HepG2 (cell line): ENCODE measurements around the gene ASXL1. TPM values are rescaled to one million over a fixed set of nuclear protein-coding genes. Genes with fewer than 3 reads are reported as not detected.

Experiments
- CBX1 ChIP-seq: IDR thresholded peaks from one replicate; pipeline ENCODE4 v1.6.1; 2016; ENCODE audit warnings: antibody characterized with exemption, low read depth
- CERS6 ChIP-seq: sonication (generic); formaldehyde crosslinking; IDR thresholded peaks from 2 replicates; pipeline ENCODE4 v1.5.0; 2020; ENCODE audit warnings: missing genetic modification reagents
- DNMT1 ChIP-seq: sonication (generic); formaldehyde crosslinking; IDR thresholded peaks from 2 replicates; pipeline ENCODE4 v1.5.1; 2020; ENCODE audit warnings: mild to moderate bottlenecking, missing genetic modification reagents
- EEA1 ChIP-seq: sonication (generic); formaldehyde crosslinking; IDR thresholded peaks from 2 replicates; pipeline ENCODE4 v1.5.1; 2020; ENCODE audit warnings: mild to moderate bottlenecking, missing genetic modification reagents, borderline replicate concordance
- GATAD2A ChIP-seq: IDR thresholded peaks from 2 replicates; pipeline ENCODE4 v1.6.1; 2016
- GTF3A ChIP-seq: sonication (generic); formaldehyde crosslinking; conservative IDR thresholded peaks from 2 replicates; pipeline ENCODE4 v1.4.0; 2020; ENCODE audit warnings: mild to moderate bottlenecking, missing genetic modification reagents
- HCFC1 ChIP-seq: fragments of 150-350 bp; IDR thresholded peaks from 2 replicates; pipeline ENCODE4 v1.6.1; 2014; ENCODE audit warnings: low read depth, low read length
- HNRNPH1 ChIP-seq: fragments of 200-400 bp; formaldehyde crosslinking; optimal IDR thresholded peaks from 2 replicates; pipeline ENCODE3; 2017; ENCODE audit warnings: mild to moderate bottlenecking, low read depth, low read length
- KLF16 ChIP-seq, 2 experiments: sonication (generic) in 1 of 2; formaldehyde crosslinking in 1 of 2; IDR thresholded peaks; 2 replicates each; pipeline versions ENCODE4 v1.6.1 to v1.8.0; 2016 to 2023; ENCODE audit warnings: missing genetic modification reagents in 2 of 2, missing compliant biosample characterization in 1 of 2
- MTA3 ChIP-seq: sonication (generic); formaldehyde crosslinking; IDR thresholded peaks from 2 replicates; pipeline ENCODE4 v1.4.0; 2020; ENCODE audit warnings: missing genetic modification reagents
- MTF2 ChIP-seq: sonication (generic); formaldehyde crosslinking; IDR thresholded peaks from 2 replicates; pipeline ENCODE4 v1.5.0; 2020; ENCODE audit warnings: missing genetic modification reagents, borderline replicate concordance
- MYPOP ChIP-seq: sonication (generic); formaldehyde crosslinking; IDR thresholded peaks from 2 replicates; pipeline ENCODE4 v1.8.1; 2023; ENCODE audit warnings: mild to moderate bottlenecking, moderate library complexity, missing genetic modification reagents
- NCOA2 ChIP-seq: sonication (generic); formaldehyde crosslinking; IDR thresholded peaks from 2 replicates; pipeline ENCODE4 v1.8.0; 2022; ENCODE audit warnings: inconsistent platforms
- NFE2L2 ChIP-seq: fragments of 150-350 bp; IDR thresholded peaks from 2 replicates; pipeline ENCODE4 v1.6.1; 2014; ENCODE audit warnings: low read length
- NFKBIZ ChIP-seq: IDR thresholded peaks from 2 replicates; pipeline ENCODE4 v1.6.1; 2018; ENCODE audit warnings: missing genetic modification reagents, missing compliant biosample characterization
- SMARCE1 ChIP-seq: fragments of 450-650 bp; IDR thresholded peaks from 2 replicates; pipeline ENCODE4 v1.6.1; 2017; ENCODE audit warnings: borderline replicate concordance
- SP4 ChIP-seq: sonication (generic); formaldehyde crosslinking; IDR thresholded peaks from 2 replicates; pipeline ENCODE4 v1.8.1; 2023; ENCODE audit warnings: mild to moderate bottlenecking, missing genetic modification reagents
- STAT5B ChIP-seq: sonication (generic); formaldehyde crosslinking; IDR thresholded peaks from 2 replicates; pipeline ENCODE4 v1.4.0; 2020; ENCODE audit warnings: missing genetic modification reagents
- ZBTB14 ChIP-seq: sonication (generic); formaldehyde crosslinking; IDR thresholded peaks from 2 replicates; pipeline ENCODE4 v1.4.0; 2020; ENCODE audit warnings: missing genetic modification reagents
- ZBTB49 ChIP-seq: sonication (generic); formaldehyde crosslinking; IDR thresholded peaks from 2 replicates; pipeline ENCODE4 v1.4.0; 2020; ENCODE audit warnings: missing genetic modification reagents, borderline replicate concordance
- ZC3H13 ChIP-seq: sonication (generic); formaldehyde crosslinking; IDR thresholded peaks from 2 replicates; pipeline ENCODE4 v1.8.1; 2023; ENCODE audit warnings: mild to moderate bottlenecking, missing genetic modification reagents, moderate library complexity
- ZEB1 ChIP-seq: IDR thresholded peaks from 2 replicates; pipeline ENCODE4 v1.6.1; 2012; ENCODE audit warnings: mild to moderate bottlenecking, low read depth, inconsistent platforms; ENCODE audit not compliant: insufficient replicate concordance
- ZNF33A ChIP-seq: sonication (generic); formaldehyde crosslinking; IDR thresholded peaks from 2 replicates; pipeline ENCODE4 v1.5.1; 2020; ENCODE audit warnings: missing genetic modification reagents, mild to moderate bottlenecking, moderate library complexity, borderline replicate concordance
- ZNF530 ChIP-seq: sonication (generic); formaldehyde crosslinking; IDR thresholded peaks from 2 replicates; pipeline ENCODE4 v1.5.0; 2020; ENCODE audit warnings: low read depth, mild to moderate bottlenecking, missing genetic modification reagents
- ZNF614 ChIP-seq: IDR thresholded peaks from 2 replicates; pipeline ENCODE4 v1.6.1; 2018; ENCODE audit warnings: missing biosample characterization, missing genetic modification reagents, inconsistent platforms, borderline replicate concordance
- polyA plus RNA-seq, 8 experiments: library from polyadenylated mRNA; depleted of rRNA in 3 of 8; stranded (reverse) in 7 of 8; unstranded in 1 of 8; fragments of >200 nt; fragmentation: Illumina TruSeq in 4 of 8; extraction: Trizol in 4 of 8; gene quantifications; 2 replicates each; pipeline versions ENCODE4 v1.2.1 to v1.2.3, GENCODE V29; 2011 to 2016; ENCODE audit warnings: low read depth in 4 of 8, missing spikeins in 1 of 8, mixed read lengths in 1 of 8; ENCODE audit not compliant: insufficient read depth in 1 of 8
- total RNA-seq, 5 experiments: library from RNA; depleted of rRNA; stranded (reverse); fragments of >200 nt; fragmentation: Illumina TruSeq; extraction: Trizol; gene quantifications; 2 replicates each; pipeline ENCODE4 v1.2.3, GENCODE V29; 2016; ENCODE audit warnings: low read depth in 1 of 5

Gene ASXL1
- total and polyA plus RNA-seq, 2 of the 13 experiments (the other 11 are each of a cell fraction or from before 2014, with no cell fraction given) = 62.1 to 74.8 TPM

- TF ChIP-seq ZNF530 (CRISPR knock-in tag) (no peak), STAT5B (no peak), EEA1 (0 out of 2 replicates have a peak, but pooled peaks have one; percentile 79), ZEB1 (peak; percentile 34), GTF3A (CRISPR knock-in tag) (no peak), HCFC1 (no peak), NFE2L2 (no peak), ZC3H13 (no peak; the same call in 1 of the 2 replicates), SP4 (CRISPR knock-in tag) (peak; percentile 65; the same call in 1 of the 2 replicates), SMARCE1 (no peak), ZBTB14 (CRISPR knock-in tag) (peak; percentile 55), HNRNPH1 (no peak), MTA3 (no peak), KLF16 (CRISPR knock-in tag; IDR thresholded peaks at IDR 0.05) (peak in 1 of 2 experiments; percentile 75; a peak in 2 of 4 replicates), ZNF614 (CRISPR knock-in tag) (peak; percentile 36; the same call in 1 of the 2 replicates), GATAD2A (no peak; the same call in none of the 2 replicates), MYPOP (no peak; the same call in 1 of the 2 replicates), CERS6 (CRISPR knock-in tag) (no peak), NFKBIZ (CRISPR knock-in tag) (0 out of 2 replicates have a peak, but pooled peaks have one; percentile 70), NCOA2 (CRISPR knock-in tag) (peak; percentile 58), ZNF33A (CRISPR knock-in tag) (no peak), MTF2 (CRISPR knock-in tag) (no peak), DNMT1 (no peak; the same call in 1 of the 2 replicates), ZBTB49 (CRISPR knock-in tag) (no peak), CBX1 (no peak)
These were observed 125.5 kb downstream of the ASXL1 start (continued) for GRCh38 chr20:32483351-32484224.
